Activated CD8-positive, alpha-beta memory T cell treated with anti-CD3 and anti-CD28 coated beads, Interleukin-2, amount 10 ng/mL, durations not matched to agents 7 days and 5 days (primary cell): ENCODE results near the gene CD244. TPM values are rescaled to one million over a fixed set of nuclear protein-coding genes. Genes with fewer than 3 reads are reported as not detected.
A peak's percentile ranks its signal among the peaks of the same experiment; 100 is the strongest.
"Not testable (repeated sequence)": the region's sequence is repeated elsewhere in the genome, so short reads cannot be mapped to it uniquely, and the experiment has no call there.

Experiments
- ATAC-seq: fragments of 150-1000 bp; cut with Tn5 transposase; one replicate; pipeline ENCODE4 v1.10.0; 2021; ENCODE audit warnings: moderate library complexity
- CTCF ChIA-PET: fragments of 350-600 bp; sonication (Branson Sonifier 250); formaldehyde crosslinking; loops from one replicate; lab custom pipeline; 2021; ENCODE audit warnings: antibody characterized with exemption; lab: Charles Lee
- DNase-seq: peaks from one replicate; pipeline ENCODE4 v3.0.0-alpha.2; 2020
- H3K27ac Mint-ChIP-seq: one replicate; pipeline ENCODE4 v1.8.0; 2021; ENCODE audit warnings: mild to moderate bottlenecking, mixed read lengths
- H3K27me3 Mint-ChIP-seq: one replicate; pipeline ENCODE4 v1.8.0; 2021; ENCODE audit warnings: mixed read lengths
- H3K36me3 Mint-ChIP-seq: one replicate; pipeline ENCODE4 v1.8.0; 2021; ENCODE audit warnings: mild to moderate bottlenecking, mixed read lengths
- H3K4me1 Mint-ChIP-seq: one replicate; pipeline ENCODE4 v1.8.0; 2021; ENCODE audit warnings: mixed read lengths
- H3K4me3 Mint-ChIP-seq: one replicate; pipeline ENCODE4 v1.8.0; 2021; ENCODE audit warnings: mild to moderate bottlenecking, moderate library complexity, mixed read lengths
- H3K9me3 Mint-ChIP-seq: one replicate; pipeline ENCODE4 v1.8.0; 2022; ENCODE audit warnings: low read depth, mixed read lengths
- total RNA-seq, 2 experiments: library from RNA; stranded (reverse); gene quantifications; one replicate each; pipeline ENCODE4 v1.2.3, GENCODE V29; 2021

Gene CD244
- total RNA-seq = 10 to 100 TPM; 25.6 to 34.5 TPM

GRCh38 chr1:160862203-160863060 is at the start of gene CD244:
Gene CD244 (minus strand): TSS chr1:160862887. CDS start chr1:160862677, 210 bp downstream.
- DNase-seq = peak; percentile 95
- H3K4me1 Mint-ChIP-seq = peaks cover 53% of the 10 kb centered on the region
- H3K27ac Mint-ChIP-seq = peak within 1 kb of the TSS; percentile 90

GRCh38 chr1:160911925-160912324 is 49.2 kb upstream of the CD244 start:
- Mint-ChIP-seq H3K27me3 (peaks cover 11% of the 10 kb centered on the region), H3K4me3 (no peak overlapping the region), H3K27ac (no peak overlapping the region), H3K4me1 (no peaks in the 10 kb centered on the region), H3K9me3 (no peaks in the 10 kb centered on the region), H3K36me3 (no peaks in the 10 kb centered on the region)
- ATAC-seq = no peak
- CTCF ChIA-PET = interaction anchor here (0.9 kb wide), 1 partner anchor 10 kb away, joined by 3 read pairs; no protein-coding TSS in a partner anchor
- DNase-seq = no peak

More at GRCh38 chr1:160862203-160863060, at the start of gene CD244:
- ATAC-seq = peak; percentile 92
- H3K36me3 Mint-ChIP-seq = peaks cover 11% of the 10 kb centered on the region
- no peaks in the 10 kb centered on the region for H3K9me3 Mint-ChIP-seq
- CTCF ChIA-PET = interaction anchor here (0.9 to 7.0 kb wide), 17 partner anchors 9 to 197 kb away, joined by 3 to 85 read pairs (median 5); partner anchors contain the start of genes ITLN1 and ITLN2
- no peaks in the 10 kb centered on the region for H3K27me3 Mint-ChIP-seq
- peak within 1 kb of the TSS; percentile 89 for H3K4me3 Mint-ChIP-seq

- no peak for ATAC-seq
- no peaks in the 10 kb centered on the region for H3K4me1 Mint-ChIP-seq
- no peak overlapping the region for H3K4me3 Mint-ChIP-seq
- CTCF ChIA-PET = interaction anchor here (0.9 kb wide), 1 partner anchor 9 kb away, joined by 3 read pairs; no protein-coding TSS in a partner anchor
- no peak for DNase-seq
- H3K9me3 Mint-ChIP-seq = no peaks in the 10 kb centered on the region
- H3K36me3 Mint-ChIP-seq = no peaks in the 10 kb centered on the region
- peaks cover 6% of the 10 kb centered on the region for H3K27me3 Mint-ChIP-seq
- H3K27ac Mint-ChIP-seq = no peak overlapping the region
Measured at GRCh38 chr1:160911441-160911840, 48.8 kb upstream of the CD244 start.

- H3K36me3 Mint-ChIP-seq = no peaks in the 10 kb centered on the region
- no peak for DNase-seq
- no peak overlapping the region for H3K27ac Mint-ChIP-seq
- H3K4me1 Mint-ChIP-seq = no peaks in the 10 kb centered on the region
- H3K9me3 Mint-ChIP-seq = no peaks in the 10 kb centered on the region
- CTCF ChIA-PET = no interaction called here
- no peak for ATAC-seq
- H3K27me3 Mint-ChIP-seq = peaks cover 4% of the 10 kb centered on the region
- no peak overlapping the region for H3K4me3 Mint-ChIP-seq
Measured at GRCh38 chr1:160910170-160910750, 47.6 kb upstream of the CD244 start.

GRCh38 chr1:160907976-160908375 is 45.3 kb upstream of the CD244 start:
- H3K36me3 Mint-ChIP-seq = no peaks in the 10 kb centered on the region
- H3K4me3 Mint-ChIP-seq = no peak overlapping the region
- H3K27ac Mint-ChIP-seq = no peak overlapping the region
- H3K27me3 Mint-ChIP-seq = peaks cover 4% of the 10 kb centered on the region
- CTCF ChIA-PET = interaction anchor here (0.9 to 1.7 kb wide), 5 partner anchors 25 to 127 kb away, joined by 3 to 4 read pairs (median 3); partner anchors contain the start of gene CD244
- ATAC-seq (no peak), DNase-seq (no peak)
- no peaks in the 10 kb centered on the region for H3K9me3 Mint-ChIP-seq
- H3K4me1 Mint-ChIP-seq = no peaks in the 10 kb centered on the region

GRCh38 chr1:160905617-160905989 is 42.9 kb upstream of the CD244 start:
- Mint-ChIP-seq H3K27ac (no peak overlapping the region), H3K36me3 (no peaks in the 10 kb centered on the region), H3K4me1 (no peaks in the 10 kb centered on the region), H3K4me3 (no peak overlapping the region), H3K9me3 (no peaks in the 10 kb centered on the region), H3K27me3 (peaks cover 5% of the 10 kb centered on the region)
- no peak for ATAC-seq
- CTCF ChIA-PET = no interaction called here
- DNase-seq = no peak

- DNase-seq (no peak), ATAC-seq (no peak)
- H3K27me3 Mint-ChIP-seq = peaks cover 7% of the 10 kb centered on the region
- CTCF ChIA-PET = interaction anchor here (1.1 kb wide), 1 partner anchor 49 kb away, joined by 3 read pairs; the partner anchor contains the start of gene ITLN2
- no peaks in the 10 kb centered on the region for H3K9me3 Mint-ChIP-seq
- H3K27ac Mint-ChIP-seq = no peak overlapping the region
- no peak overlapping the region for H3K4me3 Mint-ChIP-seq
- H3K4me1 Mint-ChIP-seq = no peaks in the 10 kb centered on the region
- H3K36me3 Mint-ChIP-seq = no peaks in the 10 kb centered on the region
Measured at GRCh38 chr1:160904783-160905616, 42.3 kb upstream of the CD244 start.

GRCh38 chr1:160902251-160902650 is 39.6 kb upstream of the CD244 start:
- CTCF ChIA-PET = interaction anchor here (1.1 kb wide), 1 partner anchor 9 kb away, joined by 3 read pairs; no protein-coding TSS in a partner anchor
- not testable (repeated sequence) for DNase-seq, H3K4me1 Mint-ChIP-seq, ATAC-seq, H3K36me3 Mint-ChIP-seq, H3K4me3 Mint-ChIP-seq, H3K27ac Mint-ChIP-seq, H3K9me3 Mint-ChIP-seq
- peaks cover 23% of the 10 kb centered on the region for H3K27me3 Mint-ChIP-seq

GRCh38 chr1:160901768-160902167 is 39.1 kb upstream of the CD244 start:
- Mint-ChIP-seq H3K36me3 (no peaks in the 10 kb centered on the region), H3K4me3 (no peak overlapping the region), H3K9me3 (no peaks in the 10 kb centered on the region), H3K27me3 (peaks cover 26% of the 10 kb centered on the region), H3K27ac (no peak overlapping the region), H3K4me1 (no peaks in the 10 kb centered on the region)
- CTCF ChIA-PET = interaction anchor here (1.1 kb wide), 1 partner anchor 10 kb away, joined by 3 read pairs; no protein-coding TSS in a partner anchor
- DNase-seq (no peak), ATAC-seq (no peak)

- ATAC-seq, H3K4me1 Mint-ChIP-seq, H3K9me3 Mint-ChIP-seq, H3K27ac Mint-ChIP-seq, H3K36me3 Mint-ChIP-seq, DNase-seq, CTCF ChIA-PET, H3K4me3 Mint-ChIP-seq: not testable (repeated sequence)
- H3K27me3 Mint-ChIP-seq = peaks cover 32% of the 10 kb centered on the region
Measured at GRCh38 chr1:160900683-160901082, 38.0 kb upstream of the CD244 start.

- not testable (repeated sequence) for ATAC-seq, H3K4me1 Mint-ChIP-seq, DNase-seq, H3K4me3 Mint-ChIP-seq, H3K9me3 Mint-ChIP-seq, H3K27ac Mint-ChIP-seq, H3K36me3 Mint-ChIP-seq
- peaks cover 43% of the 10 kb centered on the region for H3K27me3 Mint-ChIP-seq
- CTCF ChIA-PET = interaction anchor here (1.4 kb wide), 1 partner anchor 58 kb away, joined by 4 read pairs; no protein-coding TSS in a partner anchor
Measured at GRCh38 chr1:160894368-160895135, 31.9 kb upstream of the CD244 start.

GRCh38 chr1:160891474-160891873 is 28.8 kb upstream of the CD244 start:
- H3K4me1 Mint-ChIP-seq = no peaks in the 10 kb centered on the region
- ATAC-seq = no peak
- CTCF ChIA-PET = no interaction called here

More at GRCh38 chr1:160891474-160891873, 28.8 kb upstream of the CD244 start:
- peaks cover 21% of the 10 kb centered on the region for H3K27me3 Mint-ChIP-seq
- no peak overlapping the region for H3K27ac Mint-ChIP-seq
- H3K36me3 Mint-ChIP-seq = peaks cover 1% of the 10 kb centered on the region
- H3K9me3 Mint-ChIP-seq = no peaks in the 10 kb centered on the region
- DNase-seq = no peak
- no peak overlapping the region for H3K4me3 Mint-ChIP-seq
